Retina (tissue), 1 donor: ENCODE measurements around the gene VRTN.
A peak's percentile ranks its signal among the peaks of the same experiment; 100 is the strongest.
"Not testable (repeated sequence)": the region's sequence is repeated elsewhere in the genome, so short reads cannot be mapped to it uniquely, and the experiment has no call there.

Experiments
- DNase-seq: peaks from one replicate; pipeline ENCODE4 v3.0.0-alpha.2; 2016

Gene VRTN

DNA sequence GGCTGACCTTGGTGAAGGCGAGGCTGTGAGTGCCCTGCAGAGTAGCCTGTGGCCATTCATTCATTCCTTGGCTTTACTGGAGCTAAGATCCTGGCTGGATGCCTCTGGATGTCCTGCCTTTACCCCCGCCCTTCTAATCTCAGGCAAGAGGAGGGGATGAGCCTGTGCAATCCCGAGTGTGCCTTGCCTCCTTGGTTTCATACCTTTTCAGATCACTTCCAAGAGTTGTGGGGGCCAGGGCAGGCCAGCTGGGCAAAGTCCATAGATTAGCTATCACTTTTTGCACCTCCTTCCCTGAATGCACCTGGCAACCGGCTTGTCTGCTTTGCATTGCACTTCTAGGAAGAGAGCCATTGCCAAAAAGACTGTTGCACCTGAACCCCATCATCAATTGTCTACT lies 1.5 kb downstream of the VRTN start:
- DNase-seq: no peak

GRCh38 chr14:74350211-74350927 lies 2.1 kb downstream of the VRTN start:
- no peak for DNase-seq

- no peak for DNase-seq
Observed at GRCh38 chr14:74350928-74351323, 2.7 kb downstream of the VRTN start.

DNA sequence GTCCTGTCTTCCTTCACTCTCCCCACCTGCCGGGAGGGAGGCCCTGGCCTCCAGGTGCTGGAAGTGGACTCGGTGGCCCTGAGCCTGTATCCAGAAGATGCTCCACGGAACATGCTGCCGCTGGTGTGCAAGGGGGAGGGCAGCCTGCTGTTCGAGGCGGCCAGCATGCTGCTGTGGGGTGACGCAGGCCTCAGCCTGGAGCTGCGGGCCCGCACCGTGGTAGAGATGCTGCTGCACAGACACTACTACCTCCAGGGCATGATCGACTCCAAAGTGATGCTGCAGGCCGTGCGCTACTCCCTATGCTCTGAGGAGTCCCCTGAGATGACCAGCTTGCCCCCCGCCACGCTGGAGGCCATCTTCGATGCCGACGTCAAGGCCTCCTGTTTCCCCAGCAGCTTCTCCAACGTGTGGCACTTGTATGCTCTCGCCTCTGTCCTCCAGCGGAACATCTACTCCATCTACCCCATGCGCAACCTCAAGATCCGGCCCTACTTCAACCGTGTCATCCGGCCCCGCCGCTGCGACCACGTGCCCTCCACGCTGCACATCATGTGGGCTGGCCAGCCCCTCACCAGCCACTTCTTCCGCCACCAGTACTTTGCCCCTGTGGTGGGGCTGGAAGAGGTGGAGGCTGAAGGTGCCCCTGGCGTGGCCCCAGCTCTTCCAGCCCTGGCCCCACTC lies 8.8 kb downstream of the VRTN start:
- DNase-seq: no peak

DNA sequence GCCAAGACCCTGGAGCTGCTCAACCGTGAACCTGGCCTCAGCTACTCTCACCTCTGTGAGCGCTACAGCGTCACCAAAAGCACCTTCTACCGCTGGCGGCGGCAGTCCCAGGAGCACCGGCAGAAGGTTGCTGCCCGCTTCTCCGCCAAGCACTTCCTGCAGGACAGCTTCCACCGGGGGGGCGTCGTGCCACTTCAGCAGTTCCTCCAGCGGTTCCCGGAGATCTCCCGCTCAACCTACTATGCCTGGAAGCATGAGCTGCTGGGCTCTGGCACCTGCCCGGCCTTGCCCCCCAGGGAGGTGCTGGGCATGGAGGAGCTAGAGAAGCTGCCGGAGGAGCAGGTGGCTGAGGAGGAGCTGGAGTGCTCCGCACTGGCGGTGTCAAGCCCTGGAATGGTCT lies 9.3 kb downstream of the VRTN start:
- no peak for DNase-seq

- no peak for DNase-seq
Observed at GRCh38 chr14:74358176-74358829, 10.0 kb downstream of the VRTN start.

DNA sequence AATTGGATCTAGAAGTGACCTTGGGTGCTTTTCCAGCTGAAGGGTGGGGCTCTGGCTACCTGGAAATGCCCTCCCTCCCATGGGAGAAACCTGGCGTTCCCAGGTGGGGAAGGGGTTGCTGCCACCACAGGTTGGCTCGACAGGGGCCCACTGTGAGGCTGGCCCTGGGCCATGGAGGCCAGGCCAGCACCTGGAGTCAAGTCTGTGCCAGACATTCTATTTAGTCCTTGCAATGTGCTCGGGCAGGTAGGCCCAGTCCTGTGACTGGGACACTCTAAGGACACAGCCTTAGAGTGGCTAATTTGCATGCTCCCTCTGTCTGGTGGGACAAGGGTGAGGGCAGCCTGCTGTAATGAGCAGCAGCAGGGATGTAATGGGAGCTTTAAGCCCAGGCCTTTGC lies 11.9 kb downstream of the VRTN start:
- no peak for DNase-seq

DNA sequence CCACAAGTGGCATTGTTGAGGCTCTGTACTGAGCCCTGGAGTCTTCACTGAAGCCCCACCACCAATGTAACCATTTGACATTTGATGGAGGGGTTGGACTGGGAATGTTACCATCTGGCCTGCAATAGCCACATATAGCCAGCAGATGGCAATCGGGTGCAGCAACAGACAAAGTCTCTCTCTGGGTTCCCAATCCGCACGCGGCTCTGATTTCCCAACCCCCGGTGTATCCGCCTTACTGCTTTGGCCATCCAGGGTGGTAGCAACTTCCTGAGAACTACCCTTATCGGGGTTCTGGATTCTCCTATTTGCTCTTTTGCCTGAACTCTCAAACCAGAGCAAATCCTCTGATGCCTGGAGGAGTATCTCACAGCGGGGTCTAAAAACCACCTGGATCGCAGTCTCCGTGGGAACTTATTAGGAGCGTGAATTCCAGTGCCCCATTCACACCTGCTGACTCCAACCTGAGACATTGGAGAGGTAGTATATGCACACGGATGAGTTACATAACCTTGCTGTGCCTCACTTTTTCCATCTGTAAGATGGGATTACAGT lies 14.2 kb downstream of the VRTN start:
- DNase-seq: peak; percentile 81

DNA sequence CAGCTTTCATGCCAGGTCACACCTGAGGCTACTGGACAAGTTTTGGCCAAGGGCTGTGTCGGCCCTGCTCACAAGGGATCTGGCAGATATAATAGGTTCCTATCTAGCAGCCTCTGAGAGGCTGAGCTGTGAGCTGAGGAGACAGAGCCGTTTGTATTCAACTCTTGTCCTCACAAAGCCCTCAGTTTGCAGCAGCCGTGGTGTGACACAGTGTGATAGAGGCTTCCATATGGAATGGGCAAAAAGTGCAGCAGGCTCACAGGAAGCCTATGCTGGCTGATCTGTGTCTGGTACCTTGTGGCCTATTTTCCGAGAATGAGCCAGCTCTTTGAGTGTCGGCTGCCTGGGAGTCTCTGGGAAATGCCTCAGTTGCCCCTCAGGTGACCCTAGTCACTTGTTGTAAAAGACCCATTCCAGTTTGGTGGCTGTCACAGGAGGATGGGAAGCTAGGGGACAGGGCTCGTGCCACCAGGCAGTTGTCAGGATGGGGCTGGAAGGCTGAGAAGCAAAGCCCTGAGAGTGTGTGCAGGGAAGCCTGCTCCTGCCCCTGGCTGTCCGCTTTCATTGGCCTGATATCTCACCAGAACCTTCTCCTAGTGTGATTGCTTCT lies 16.1 kb downstream of the VRTN start:
- no peak for DNase-seq

DNA sequence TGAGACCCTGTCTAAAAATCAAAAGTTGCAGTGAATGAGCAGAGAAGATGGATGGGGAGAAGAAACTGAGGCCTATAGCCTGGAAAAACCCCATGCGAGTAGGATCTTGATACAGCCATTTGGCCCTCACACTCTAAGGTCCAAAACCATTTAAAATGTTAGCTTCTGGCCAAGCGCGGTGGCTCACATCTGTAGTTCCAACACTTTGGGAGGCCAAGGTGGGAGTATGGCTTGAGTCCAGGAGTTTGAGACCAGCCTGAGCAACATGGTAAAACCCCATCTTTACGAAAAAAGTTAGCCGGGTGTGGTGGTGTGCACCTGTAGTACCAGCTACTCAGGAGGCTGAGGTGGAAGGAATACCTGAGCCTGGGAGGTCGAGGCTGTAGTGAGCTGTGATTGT lies 19.8 kb downstream of the VRTN start:
- DNase-seq: no peak

DNA sequence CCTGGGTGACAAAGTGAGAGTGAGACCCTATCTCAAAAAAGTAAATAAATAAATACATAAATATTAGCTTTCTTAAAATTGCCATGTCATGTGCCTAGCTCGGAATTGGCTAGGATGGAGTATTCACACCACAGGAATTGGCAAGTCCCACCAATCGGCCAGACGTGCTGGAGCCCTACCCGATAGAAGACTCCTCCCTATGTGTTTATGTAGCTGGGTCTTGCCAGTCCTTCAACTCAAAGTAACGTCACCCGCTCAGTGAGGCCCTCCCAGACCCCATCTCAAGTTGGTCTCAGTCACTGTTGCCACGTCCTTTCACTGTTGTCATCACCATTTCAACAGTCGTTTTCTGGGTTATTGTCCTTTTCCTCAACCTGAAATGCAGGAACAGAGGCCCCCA lies 20.2 kb downstream of the VRTN start:
- DNase-seq: no peak

GRCh38 chr14:74377976-74378690 lies 29.9 kb downstream of the VRTN start:
- DNase-seq: no peak

DNA sequence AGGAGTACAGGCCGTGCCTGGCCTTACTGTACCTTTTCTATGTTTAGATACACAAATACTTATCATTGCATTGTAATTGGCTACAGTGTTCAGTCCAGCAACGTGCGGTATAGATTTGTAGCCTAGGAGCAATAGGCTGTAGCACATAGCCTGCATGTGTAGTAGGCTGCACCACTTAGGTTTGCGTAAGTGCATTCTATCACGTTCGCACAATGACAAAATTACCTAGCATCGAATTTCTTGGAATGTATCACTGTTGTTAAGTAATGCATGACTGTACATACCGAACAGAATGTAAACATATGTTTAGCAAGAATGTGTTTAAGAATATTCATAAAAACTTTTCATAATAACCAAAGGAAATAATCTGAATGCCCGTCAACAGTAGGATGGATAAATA lies 31.9 kb downstream of the VRTN start:
- DNase-seq: no peak

DNA sequence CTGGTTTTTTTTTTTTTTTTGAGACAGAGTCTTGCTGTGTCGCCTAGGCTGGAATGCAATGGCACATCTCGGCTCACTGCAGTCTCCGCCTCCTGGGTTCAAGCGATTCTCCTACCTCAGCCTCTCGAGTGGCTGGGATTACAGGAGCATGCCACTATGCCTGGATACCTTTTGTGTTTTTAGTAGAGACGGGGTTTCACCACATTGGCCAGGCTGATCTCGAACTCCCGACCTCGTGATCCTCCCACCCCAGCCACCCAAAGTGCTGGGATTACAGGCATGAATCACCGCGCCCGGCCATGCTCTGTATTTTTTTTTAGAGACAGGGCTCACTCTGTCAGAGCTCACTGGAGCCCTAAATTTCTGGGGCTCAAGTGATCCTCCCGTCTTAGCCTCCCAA lies 32.6 kb downstream of the VRTN start:
- no peak for DNase-seq

DNA sequence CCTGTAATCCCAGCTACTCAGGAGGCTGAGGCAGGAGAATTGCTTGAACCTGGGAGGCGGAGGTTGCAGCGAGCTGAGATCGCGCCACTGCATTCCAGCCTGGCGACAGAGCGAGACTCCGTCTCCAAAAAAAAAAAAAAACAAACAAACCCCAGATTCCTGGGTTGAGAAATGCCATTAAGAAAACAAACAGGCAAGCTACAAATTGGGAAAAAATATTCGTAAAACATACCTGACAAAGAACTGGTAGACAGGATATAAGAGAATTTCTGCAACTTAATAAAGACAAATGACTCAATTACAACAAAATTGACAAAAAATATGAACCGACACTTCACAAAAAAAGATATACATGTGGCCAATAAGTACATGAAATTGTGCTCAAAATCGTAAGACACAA lies 33.3 kb downstream of the VRTN start:
- not testable (repeated sequence) for DNase-seq

DNA sequence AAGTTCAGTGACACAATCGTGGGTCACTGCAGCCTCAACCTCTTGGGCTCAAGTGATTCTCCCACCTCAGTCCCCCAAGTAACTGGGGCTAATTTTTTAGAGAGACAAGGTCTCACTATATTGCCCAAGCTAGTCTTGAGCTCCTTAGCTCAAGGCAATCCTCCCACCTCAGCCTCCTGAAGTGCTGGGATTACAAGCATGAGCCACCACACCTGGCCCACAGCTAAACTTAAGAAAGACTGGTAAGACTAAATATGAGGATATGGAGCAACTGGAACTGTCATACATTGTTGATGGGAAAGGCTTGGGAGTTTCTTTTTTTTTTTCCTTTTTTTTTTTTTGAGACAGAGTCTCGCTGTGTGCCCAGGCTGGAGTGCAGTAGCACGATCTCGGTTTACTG lies 34.0 kb downstream of the VRTN start:
- DNase-seq: no peak

- DNase-seq: no peak
Observed at GRCh38 chr14:74389980-74390379, 41.7 kb downstream of the VRTN start.

GRCh38 chr14:74390505-74390904 lies 42.2 kb downstream of the VRTN start:
- DNase-seq: not testable (repeated sequence)

GRCh38 chr14:74391479-74391878 lies 43.2 kb downstream of the VRTN start:
- no peak for DNase-seq

DNA sequence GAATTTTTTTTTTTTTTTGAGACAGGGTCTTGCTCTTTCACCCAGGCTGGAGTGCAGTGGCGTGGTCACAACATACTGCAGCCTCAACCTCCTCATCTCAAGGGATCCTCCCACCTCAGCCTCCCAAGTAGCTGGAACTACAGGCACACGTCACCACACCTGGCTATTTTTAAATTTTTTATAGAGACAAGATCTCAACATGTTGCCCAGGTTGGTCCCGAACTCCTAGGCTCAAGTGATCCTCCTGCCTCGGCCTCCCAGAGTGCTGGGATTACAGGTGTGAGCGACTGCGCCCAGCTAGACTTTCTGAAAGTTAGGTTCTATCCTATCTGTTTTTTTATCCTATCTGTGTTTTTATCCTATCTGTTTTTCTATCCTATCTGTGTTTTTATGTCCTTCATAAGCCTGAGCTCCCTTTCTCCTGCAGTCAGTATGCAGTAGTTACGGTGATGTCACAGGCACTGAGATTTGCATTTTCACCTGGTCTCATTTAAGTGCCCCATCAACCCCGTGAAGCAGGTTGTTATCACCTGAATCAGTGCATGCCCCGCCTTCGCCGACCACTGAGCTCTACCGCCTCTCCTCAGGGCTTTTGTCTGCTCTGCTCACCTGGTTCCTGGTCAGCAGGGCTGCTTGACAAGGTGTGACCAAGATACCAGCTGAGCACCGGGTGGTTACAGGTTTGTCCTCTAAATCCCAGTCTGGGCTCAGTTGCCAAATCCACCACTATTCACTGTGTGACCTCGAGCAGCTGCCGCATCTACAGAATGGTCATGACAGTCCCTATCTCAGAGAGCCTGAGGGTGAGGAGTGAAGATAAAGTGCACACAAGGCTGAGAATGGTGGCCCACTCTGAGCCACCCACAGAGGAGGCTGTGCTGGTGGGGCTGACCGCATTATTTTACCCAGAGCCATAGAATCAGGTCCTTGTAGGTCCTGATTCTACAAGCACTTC lies 44.6 kb downstream of the VRTN start:
- DNase-seq: no peak

- DNase-seq: no peak
Observed at GRCh38 chr14:74394549-74394948, 46.3 kb downstream of the VRTN start.

DNA sequence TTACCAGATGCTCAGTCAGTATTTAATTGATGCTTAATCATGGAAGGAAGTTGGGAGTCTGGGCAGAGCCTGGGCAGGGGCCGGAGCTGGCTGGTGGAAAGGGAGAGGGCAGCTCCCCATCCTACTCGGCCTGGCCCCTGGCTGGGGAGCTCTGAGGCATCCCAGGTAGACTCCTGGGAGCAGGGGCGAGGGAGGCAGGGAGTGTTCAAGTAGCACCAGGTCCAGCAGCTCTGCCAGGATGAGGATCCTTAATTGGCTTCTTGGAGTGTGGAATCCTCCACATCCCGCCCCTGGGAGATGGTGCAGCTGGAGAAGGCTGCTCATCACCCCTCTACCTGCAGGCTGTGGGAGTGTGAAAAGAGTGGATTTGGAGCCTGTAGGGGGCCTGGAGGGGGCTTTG lies 46.8 kb downstream of the VRTN start:
- DNase-seq: no peak
